ENCODE results near the gene TBC1D24. TPM values are rescaled to one million over a fixed set of nuclear protein-coding genes. Genes with fewer than 3 reads are reported as not detected.

TBC1D24 gene
- total RNA-seq, 2 experiments from 2014 or later, result 16.6 to 16.7 TPM

DNA sequence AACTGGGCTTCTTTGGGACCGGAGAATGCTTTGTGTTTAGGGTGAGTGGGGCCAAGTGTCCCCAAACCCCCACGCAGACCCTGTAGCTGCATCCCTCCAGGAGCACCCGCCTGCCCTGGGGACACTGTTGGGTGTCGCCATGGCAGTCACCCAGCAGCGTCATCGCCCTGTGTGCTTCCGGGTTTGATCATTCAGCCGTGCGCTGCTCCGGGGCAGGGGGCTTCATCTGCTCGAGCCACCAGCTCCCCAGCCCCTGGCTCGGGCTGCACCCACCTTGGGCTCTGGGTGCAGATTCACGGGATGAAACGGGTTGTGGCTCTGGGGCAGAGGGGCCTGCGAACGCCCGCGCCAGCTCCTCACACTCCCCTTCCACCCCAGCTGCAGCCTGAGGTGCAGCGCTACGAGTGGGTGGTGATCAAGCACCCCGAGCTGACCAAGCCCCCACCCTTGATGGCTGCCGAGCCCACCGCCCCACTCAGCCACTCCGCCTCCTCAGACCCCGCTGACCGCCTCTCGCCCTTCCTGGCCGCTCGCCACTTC, 25.0 kb downstream of the TBC1D24 start:
- Mint-ChIP-seq H3K36me3 (ENCODE audit: low read depth) (peaks cover 5% of the 10 kb centered on the region), H3K9me3 (no peaks in the 10 kb centered on the region), H3K4me3 (no peak overlapping the region), H3K4me1 (ENCODE audit: low read depth) (no peaks in the 10 kb centered on the region), H3K27me3 (no peaks in the 10 kb centered on the region), H3K27ac (no peak overlapping the region)
- POLR2A ChIA-PET, result no interaction called here
- CTCF ChIA-PET, result interaction anchor here (1.1 to 2.0 kb wide), 4 partner anchors 14 to 81 kb away, joined by 3 to 10 read pairs (median 6); no protein-coding TSS in a partner anchor
- ATAC-seq (no peak), DNase-seq (no peak)
- intact Hi-C loops (cut with micrococcal nuclease), result loop anchor here (10.0 kb wide), 1 partner anchor 65 kb away; no protein-coding TSS in a partner anchor
- TF ChIP-seq, protein P1, sequence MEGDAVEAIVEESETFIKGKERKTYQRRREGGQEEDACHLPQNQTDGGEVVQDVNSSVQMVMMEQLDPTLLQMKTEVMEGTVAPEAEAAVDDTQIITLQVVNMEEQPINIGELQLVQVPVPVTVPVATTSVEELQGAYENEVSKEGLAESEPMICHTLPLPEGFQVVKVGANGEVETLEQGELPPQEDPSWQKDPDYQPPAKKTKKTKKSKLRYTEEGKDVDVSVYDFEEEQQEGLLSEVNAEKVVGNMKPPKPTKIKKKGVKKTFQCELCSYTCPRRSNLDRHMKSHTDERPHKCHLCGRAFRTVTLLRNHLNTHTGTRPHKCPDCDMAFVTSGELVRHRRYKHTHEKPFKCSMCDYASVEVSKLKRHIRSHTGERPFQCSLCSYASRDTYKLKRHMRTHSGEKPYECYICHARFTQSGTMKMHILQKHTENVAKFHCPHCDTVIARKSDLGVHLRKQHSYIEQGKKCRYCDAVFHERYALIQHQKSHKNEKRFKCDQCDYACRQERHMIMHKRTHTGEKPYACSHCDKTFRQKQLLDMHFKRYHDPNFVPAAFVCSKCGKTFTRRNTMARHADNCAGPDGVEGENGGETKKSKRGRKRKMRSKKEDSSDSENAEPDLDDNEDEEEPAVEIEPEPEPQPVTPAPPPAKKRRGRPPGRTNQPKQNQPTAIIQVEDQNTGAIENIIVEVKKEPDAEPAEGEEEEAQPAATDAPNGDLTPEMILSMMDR (IDR thresholded peaks at IDR 0.05), result no peak

DNA sequence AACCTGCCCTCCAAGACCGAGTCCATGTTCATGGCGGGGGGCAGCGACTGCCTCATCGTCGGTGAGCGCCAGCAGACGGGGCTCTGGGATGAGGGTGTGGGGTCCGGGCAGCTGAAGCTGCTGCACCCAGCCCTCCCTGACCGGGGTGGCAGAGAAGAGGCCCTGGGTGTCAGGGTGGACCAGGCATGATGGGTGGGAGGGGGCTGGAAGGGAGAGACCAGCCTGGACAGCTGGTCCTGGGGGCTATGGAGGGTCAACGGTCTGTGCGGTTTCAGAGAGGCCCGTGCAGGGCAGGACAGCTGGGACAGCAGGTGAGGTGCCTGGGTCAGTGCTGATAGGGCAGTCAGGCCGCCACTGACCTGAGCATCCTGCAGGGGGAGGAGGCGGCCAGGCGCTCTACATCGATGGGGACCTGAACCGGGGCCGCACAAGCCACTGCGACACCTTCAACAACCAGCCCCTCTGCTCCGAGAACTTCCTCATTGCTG, 25.5 kb downstream of the TBC1D24 start:
- no peak overlapping the region for H3K4me3 Mint-ChIP-seq
- no peak overlapping the region for H3K27ac Mint-ChIP-seq
- intact Hi-C loops (cut with micrococcal nuclease), result loop anchor here (10.0 kb wide), 1 partner anchor 66 kb away; no protein-coding TSS in a partner anchor
- ChIA-PET CTCF (interaction anchor here (0.6 to 2.0 kb wide), 17 partner anchors 9 to 306 kb away, joined by 3 to 10 read pairs (median 4); partner anchors contain the start of genes AMDHD2, CCNF and TEDC2), POLR2A (no interaction called here)
- TF ChIP-seq, protein P1 (IDR thresholded peaks at IDR 0.05), result no peak
- ATAC-seq, result no peak
- no peaks in the 10 kb centered on the region for H3K27me3 Mint-ChIP-seq
- H3K9me3 Mint-ChIP-seq, result no peaks in the 10 kb centered on the region
- no peak for DNase-seq
- H3K36me3 Mint-ChIP-seq (ENCODE audit: low read depth), result peaks cover 5% of the 10 kb centered on the region
- H3K4me1 Mint-ChIP-seq (ENCODE audit: low read depth), result no peaks in the 10 kb centered on the region

DNA sequence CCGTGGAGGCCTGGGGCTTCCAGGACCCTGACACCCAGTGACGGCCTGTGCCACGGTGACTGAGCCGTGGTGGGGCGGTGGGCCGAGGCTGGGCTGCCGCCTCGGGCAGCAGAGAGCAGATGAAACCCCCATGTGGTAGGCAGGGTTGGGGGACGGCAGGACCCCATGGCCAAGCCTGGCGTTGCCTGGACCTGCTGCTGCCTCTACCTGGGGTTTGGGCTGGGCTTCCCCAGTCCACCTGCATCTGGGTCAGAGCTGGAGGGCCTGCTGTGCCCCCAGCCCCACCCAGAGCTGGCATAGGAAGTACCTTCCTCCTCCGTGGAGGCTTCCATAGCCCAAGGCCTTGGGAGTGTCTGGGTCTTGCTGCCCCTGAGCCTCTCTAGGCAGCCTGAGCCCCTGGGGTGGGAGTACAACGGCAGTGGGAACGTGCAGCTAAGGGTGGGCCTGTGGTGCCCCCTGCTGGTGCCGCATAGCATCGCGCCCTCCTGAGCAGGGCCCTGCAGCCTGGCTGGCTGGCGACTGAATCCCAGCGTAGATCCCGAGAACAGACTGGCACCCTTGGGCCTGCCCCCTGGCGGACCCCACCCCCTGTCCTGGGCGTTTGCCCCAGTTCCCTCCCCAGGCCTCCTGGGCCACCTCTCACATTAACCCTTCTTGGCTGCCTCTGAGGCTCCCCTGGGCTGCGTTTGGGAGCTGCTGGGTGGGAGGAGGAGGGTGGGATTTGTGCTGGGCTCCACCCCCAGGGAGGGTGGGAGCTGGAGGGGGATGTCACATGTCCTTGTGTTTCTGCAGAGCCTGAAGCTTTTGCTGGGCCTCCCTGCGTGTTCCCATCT, 26.2 kb downstream of the TBC1D24 start:
- DNase-seq (peak; percentile 87), ATAC-seq (peak; percentile 99)
- intact Hi-C loops (cut with micrococcal nuclease), result loop anchor here (10.0 kb wide), 1 partner anchor 66 kb away; no protein-coding TSS in a partner anchor
- Mint-ChIP-seq H3K27ac (no peak overlapping the region), H3K4me3 (no peak overlapping the region), H3K9me3 (no peaks in the 10 kb centered on the region), H3K27me3 (no peaks in the 10 kb centered on the region), H3K36me3 (ENCODE audit: low read depth) (peaks cover 5% of the 10 kb centered on the region), H3K4me1 (ENCODE audit: low read depth) (no peaks in the 10 kb centered on the region)
- TF ChIP-seq, protein P1 (IDR thresholded peaks at IDR 0.05), result peak; percentile 89
- POLR2A ChIA-PET, result interaction anchor here (1.0 kb wide), 1 partner anchor 12 kb away, joined by 4 read pairs; the partner anchor contains the start of gene ATP6V0C
- CTCF ChIA-PET, result interaction anchor here (0.6 to 2.0 kb wide), 25 partner anchors 10 to 307 kb away, joined by 3 to 10 read pairs (median 4); partner anchors contain the start of genes ABCA3, AMDHD2, ATP6V0C and CCNF

DNA sequence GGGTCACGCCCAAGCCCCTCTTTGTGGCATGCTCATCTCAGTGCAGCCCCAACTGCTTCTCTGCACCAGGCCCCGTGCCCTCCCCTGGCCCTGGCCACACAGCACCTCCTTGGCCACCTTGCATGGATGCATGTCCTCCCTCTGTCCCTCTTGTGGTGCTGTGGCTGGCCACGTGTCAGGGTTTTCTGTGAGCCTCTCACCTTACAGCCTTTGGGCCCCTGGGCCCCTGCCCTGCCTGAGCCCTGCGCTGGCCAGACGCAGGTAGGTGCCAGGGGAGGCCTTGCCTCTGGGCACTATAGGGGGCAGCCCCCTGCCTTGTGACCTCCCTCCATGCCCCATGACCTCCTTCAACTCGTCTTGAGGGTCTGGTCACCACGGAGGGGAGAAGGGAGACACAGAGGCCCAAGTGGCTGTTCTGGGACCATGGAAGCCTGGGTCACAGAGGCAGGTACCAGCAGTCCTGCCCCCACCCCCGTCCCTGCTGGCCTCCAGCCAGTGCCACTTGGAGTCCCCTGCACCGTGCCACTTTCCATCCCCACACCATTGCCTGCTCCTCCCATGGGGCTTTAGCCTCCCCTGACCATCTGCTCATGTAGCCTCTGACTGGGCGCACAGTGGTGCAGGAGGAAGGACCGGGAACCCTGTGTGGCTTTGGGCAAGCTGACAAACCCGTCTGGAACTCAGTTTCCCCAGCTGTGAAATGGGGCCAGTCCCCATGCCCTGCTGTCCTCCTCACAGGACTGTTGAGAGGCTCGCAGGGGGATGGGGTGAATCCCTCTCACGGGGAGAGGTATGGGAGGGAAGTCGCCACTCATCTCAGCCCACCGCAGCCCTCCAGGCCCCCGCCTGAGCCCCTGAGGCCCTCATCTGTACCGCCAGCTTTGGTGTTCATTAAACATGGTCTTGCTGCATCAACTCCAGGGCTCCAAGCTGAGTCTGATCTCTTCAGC, 27.3 kb downstream of the TBC1D24 start:
- intact Hi-C loops (cut with micrococcal nuclease), result loop anchor here (10.0 kb wide), 1 partner anchor 67 kb away; no protein-coding TSS in a partner anchor
- POLR2A ChIA-PET, result interaction anchor here (1.0 kb wide), 1 partner anchor 11 kb away, joined by 4 read pairs; the partner anchor contains the start of gene ATP6V0C
- CTCF ChIA-PET, result interaction anchor here (0.7 to 2.0 kb wide), 19 partner anchors 11 to 308 kb away, joined by 3 to 10 read pairs (median 4); partner anchors contain the start of genes ABCA3, AMDHD2, ATP6V0C and CCNF
- ATAC-seq, result no peak
- DNase-seq, result no peak
- TF ChIP-seq, protein P1 (IDR thresholded peaks at IDR 0.05), result no peak
- H3K27ac Mint-ChIP-seq, result no peak overlapping the region
- no peak overlapping the region for H3K4me3 Mint-ChIP-seq
- no peaks in the 10 kb centered on the region for H3K27me3 Mint-ChIP-seq
- H3K4me1 Mint-ChIP-seq (ENCODE audit: low read depth), result no peaks in the 10 kb centered on the region
- H3K9me3 Mint-ChIP-seq, result no peaks in the 10 kb centered on the region
- H3K36me3 Mint-ChIP-seq (ENCODE audit: low read depth), result peaks cover 3% of the 10 kb centered on the region
